GM21737 (cell line): ENCODE results near the gene ZNF23.

ENCODE experiments used
- ATAC-seq: cut with Tn5 transposase; IDR thresholded peaks from one replicate; pipeline ENCODE4 v1.9.1; 2021; ENCODE audit warnings: mild to moderate bottlenecking, moderate library complexity; ENCODE audit not compliant: unreplicated experiment

The ZNF23 gene

DNA sequence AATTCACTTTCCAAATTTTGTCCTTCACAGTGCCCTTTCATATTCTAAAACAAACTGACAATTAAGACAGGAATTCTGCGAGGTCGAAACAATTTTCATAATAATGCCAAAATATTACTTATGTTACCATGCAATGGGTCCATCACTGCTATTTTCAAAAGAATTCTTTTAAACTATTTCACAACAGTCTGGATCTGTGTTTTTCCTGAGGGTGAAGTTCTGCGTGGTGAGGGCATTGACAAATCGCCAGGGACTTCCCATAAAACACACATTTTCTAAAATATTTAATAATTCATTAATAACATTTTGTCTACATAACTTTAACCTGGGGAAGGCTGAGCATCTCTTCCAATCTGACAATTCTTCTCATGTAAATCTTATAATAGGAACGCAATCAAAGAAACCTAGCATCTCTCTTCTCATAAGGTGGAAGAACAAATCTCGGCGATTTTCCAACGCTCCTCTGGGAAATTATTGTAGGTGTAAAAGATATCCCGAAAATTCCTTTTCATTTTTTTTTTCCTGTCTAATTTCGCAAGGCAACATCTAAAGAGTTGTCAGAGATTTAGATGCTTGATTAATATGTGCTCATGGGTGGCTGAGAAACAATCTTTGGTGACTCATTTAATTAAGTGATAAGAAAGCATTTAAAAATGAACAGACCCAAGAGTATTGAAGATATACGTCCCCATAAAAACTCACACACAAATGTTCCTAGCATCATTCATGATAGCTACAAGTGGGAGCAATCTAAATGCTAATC is 62.1 kb downstream of the ZNF23 start:
- ATAC-seq, result no peak
